Neural cell (in vitro differentiated cells): ENCODE data around the gene APOBEC3H. TPM values are rescaled to one million over a fixed set of nuclear protein-coding genes. Genes with fewer than 3 reads are reported as not detected.

ENCODE experiments used
- H2AFZ ChIP-seq: fragments of 200-600, 300-800 bp; sonication (generic), shearing (Covaris generic); 2 replicates; pipeline ENCODE4 v1.6.0; 2014; ENCODE audit warnings: low read depth, mild to moderate bottlenecking, antibody characterized with exemption, low read length, moderate library complexity
- H3F3A ChIP-seq: fragments of 200-600 bp; shearing (Covaris generic); 2 replicates; pipeline ENCODE4 v1.6.1; 2016; ENCODE audit warnings: mild to moderate bottlenecking, moderate library complexity, mixed read lengths, antibody characterized with exemption, low read length; ENCODE audit not compliant: insufficient read depth, poor library complexity, severe bottlenecking
- H3K27ac ChIP-seq: fragments of 200-600, 300-800 bp; sonication (generic), shearing (Covaris generic); 2 replicates; pipeline ENCODE4 v1.5.1; 2014; ENCODE audit warnings: mild to moderate bottlenecking, low read length, moderate library complexity
- H3K27me3 ChIP-seq: fragments of 300-800, 200-600 bp; sonication (generic), shearing (Covaris generic); 2 replicates; pipeline ENCODE4 v1.6.0; 2014; ENCODE audit warnings: mild to moderate bottlenecking, low read depth, low read length, moderate library complexity; ENCODE audit not compliant: insufficient read depth
- H3K36me3 ChIP-seq: fragments of 300-800, 200-600 bp; sonication (generic), shearing (Covaris generic); 2 replicates; pipeline ENCODE4 v1.5.1; 2014; ENCODE audit warnings: mild to moderate bottlenecking, antibody characterized with exemption, low read length, moderate library complexity; ENCODE audit not compliant: insufficient read depth
- H3K4me2 ChIP-seq: fragments of 300-800, 200-600 bp; sonication (generic), shearing (Covaris generic); 2 replicates; pipeline ENCODE4 v1.6.0; 2014; ENCODE audit warnings: mild to moderate bottlenecking, low read length
- H3K4me3 ChIP-seq: fragments of 300-800, 200-600 bp; sonication (generic), shearing (Covaris generic); 2 replicates; pipeline ENCODE4 v1.5.1; 2014; ENCODE audit warnings: mild to moderate bottlenecking, low read length, moderate library complexity
- H3K79me2 ChIP-seq: fragments of 200-600 bp; shearing (Covaris generic); replicated peaks from 2 replicates; pipeline ENCODE4 v1.6.0; 2014; ENCODE audit warnings: mild to moderate bottlenecking, low read length, moderate library complexity; ENCODE audit not compliant: insufficient read depth
- H3K9ac ChIP-seq: fragments of 300-800, 200-600 bp; sonication (generic), shearing (Covaris generic); 2 replicates; pipeline ENCODE4 v1.6.1; 2016; ENCODE audit warnings: mild to moderate bottlenecking, low read length, mixed read lengths
- H3K9me2 ChIP-seq: fragments of 200-600 bp; shearing (Covaris generic); 2 replicates; pipeline ENCODE4 v1.6.1; 2016; ENCODE audit warnings: mild to moderate bottlenecking, low read length, mixed read lengths; ENCODE audit not compliant: insufficient read depth
- H3K9me3 ChIP-seq: fragments of 200-600, 300-800 bp; sonication (generic), shearing (Covaris generic); 2 replicates; pipeline ENCODE4 v1.6.1; 2016; ENCODE audit warnings: mild to moderate bottlenecking, mixed run types, low read length, moderate library complexity, mixed read lengths
- H4K20me1 ChIP-seq: fragments of 200-600 bp; shearing (Covaris generic); 2 replicates; pipeline ENCODE4 v1.6.1; 2016; ENCODE audit warnings: mild to moderate bottlenecking, mixed run types; ENCODE audit not compliant: insufficient read depth
- CTCF ChIP-seq: fragments of 450-650 bp; IDR thresholded peaks from 2 replicates; pipeline ENCODE4 v1.5.1; 2014; ENCODE audit warnings: antibody characterized with exemption, mild to moderate bottlenecking, moderate library complexity; ENCODE audit not compliant: poor library complexity, severe bottlenecking
- EP300 ChIP-seq: fragments of 450-650 bp; conservative IDR thresholded peaks from 2 replicates; pipeline ENCODE4 v1.6.1; 2014; ENCODE audit warnings: antibody characterized with exemption, mild to moderate bottlenecking, moderate library complexity; ENCODE audit not compliant: poor library complexity, severe bottlenecking
- EZH2 ChIP-seq: fragments of 200-600, 300-800 bp; shearing (Covaris generic), sonication (generic); IDR thresholded peaks from 2 replicates; pipeline ENCODE4 v1.6.1; 2014; ENCODE audit warnings: antibody characterized with exemption, low read length, borderline replicate concordance, mild to moderate bottlenecking; ENCODE audit not compliant: insufficient read depth, poor library complexity, severe bottlenecking
- MXI1 ChIP-seq: fragments of 450-650 bp; conservative IDR thresholded peaks from 2 replicates; pipeline ENCODE4 v1.6.1; 2014; ENCODE audit warnings: antibody characterized with exemption, mild to moderate bottlenecking; ENCODE audit not compliant: poor library complexity, severe bottlenecking
- POLR2AphosphoS5 ChIP-seq: IDR thresholded peaks from 2 replicates; pipeline ENCODE4 v1.6.1; 2012
- RAD21 ChIP-seq: fragments of 450-650 bp; conservative IDR thresholded peaks from 2 replicates; pipeline ENCODE4 v1.6.1; 2014; ENCODE audit warnings: antibody characterized with exemption, mild to moderate bottlenecking, moderate library complexity
- REST ChIP-seq: IDR thresholded peaks from 2 replicates; pipeline ENCODE4 v1.6.1; 2012; ENCODE audit warnings: borderline replicate concordance
- SMC3 ChIP-seq: fragments of 450-650 bp; conservative IDR thresholded peaks from 2 replicates; pipeline ENCODE4 v1.6.1; 2014; ENCODE audit warnings: antibody characterized with exemption, mild to moderate bottlenecking, moderate library complexity; ENCODE audit not compliant: poor library complexity
- TAF1 ChIP-seq: IDR thresholded peaks from 2 replicates; pipeline ENCODE4 v1.6.1; 2012; ENCODE audit warnings: low read depth
- polyA plus RNA-seq: library from polyadenylated mRNA; depleted of rRNA; stranded (reverse); fragments of >200 nt; gene quantifications from 2 replicates; pipeline ENCODE4 v1.2.3, GENCODE V29; 2014

APOBEC3H gene
- polyA plus RNA-seq, 1 donor from 2014 or later = not detected

DNA sequence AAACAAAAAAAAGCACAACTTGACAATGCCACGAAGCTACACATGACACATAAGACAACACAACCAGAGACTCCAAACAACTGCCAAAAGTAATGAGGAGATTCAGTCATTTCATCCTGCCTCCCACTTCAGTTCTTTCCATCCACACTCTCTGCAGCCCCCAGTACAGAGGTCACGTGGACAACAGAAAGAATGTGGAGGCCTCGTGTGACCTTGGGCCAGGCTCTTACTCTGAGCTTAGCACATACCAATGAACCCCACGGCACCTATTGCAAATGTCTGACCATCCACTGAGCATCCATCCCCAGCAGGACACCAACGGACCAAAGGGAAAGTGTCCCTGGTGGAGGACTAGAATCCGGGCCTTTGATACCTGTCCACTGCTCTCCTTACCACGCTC, 42.9 kb downstream of the APOBEC3H start:
- Histone ChIP-seq H3K9me2 (no peaks in the 10 kb centered on the region), H3K36me3 (no peaks in the 10 kb centered on the region), H4K20me1 (no peaks in the 10 kb centered on the region), H3F3A (no peaks in the 10 kb centered on the region), H3K27ac (no peak overlapping the region), H3K9me3 (no peaks in the 10 kb centered on the region), H3K4me2 (no peak overlapping the region), H3K79me2 (no peaks in the 10 kb centered on the region), H3K9ac (no peak overlapping the region), H2AFZ (no peak overlapping the region), H3K4me3 (no peak overlapping the region), H3K27me3 (peaks cover 7% of the 10 kb centered on the region)
- TF ChIP-seq TAF1 (no peak), CTCF (no peak), POLR2AphosphoS5 (no peak), REST (no peak), EP300 (no peak)

DNA sequence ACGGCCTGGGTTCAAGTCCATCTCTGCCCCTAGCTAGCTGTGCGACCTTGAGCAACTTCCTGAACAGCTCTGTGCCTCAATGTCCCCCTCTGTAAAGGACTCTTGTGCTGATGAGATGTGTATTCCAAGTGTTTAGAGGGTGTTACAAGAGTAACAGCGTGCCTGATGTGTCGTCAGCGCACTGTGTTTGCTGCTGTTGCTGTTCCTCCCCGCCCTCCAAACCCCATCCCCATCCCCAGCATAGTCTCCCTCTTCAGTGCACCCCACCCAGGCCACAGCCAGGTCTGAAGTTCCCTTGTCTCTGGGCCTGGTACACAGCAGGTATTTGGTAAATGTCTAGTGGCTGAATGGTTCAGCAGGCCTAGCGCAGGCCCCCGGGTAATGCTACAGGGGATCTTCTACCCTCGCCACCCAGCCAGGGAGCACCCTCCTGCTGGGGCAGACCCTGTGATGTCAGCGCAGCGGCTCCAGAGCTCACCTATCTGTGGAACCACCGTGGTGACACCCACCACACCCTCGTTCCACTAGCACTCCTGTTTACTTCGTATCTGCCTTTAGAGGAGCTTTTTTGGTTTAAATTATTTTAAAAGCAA, 45.1 kb downstream of the APOBEC3H start:
- no peaks in the 10 kb centered on the region for H3K9me3 ChIP-seq
- no peak overlapping the region for H3K27ac ChIP-seq
- no peaks in the 10 kb centered on the region for H3K79me2 ChIP-seq
- TF ChIP-seq EP300 (no peak), RAD21 (no peak), EZH2 (no peak)
- H3K4me3 ChIP-seq = no peak overlapping the region
- H3F3A ChIP-seq = peaks cover 4% of the 10 kb centered on the region
- H3K9me2 ChIP-seq = no peaks in the 10 kb centered on the region
- H3K9ac ChIP-seq = no peak overlapping the region
- H3K36me3 ChIP-seq = no peaks in the 10 kb centered on the region
- H2AFZ ChIP-seq = no peak overlapping the region
- H3K27me3 ChIP-seq = peaks cover 7% of the 10 kb centered on the region
- no peak overlapping the region for H3K4me2 ChIP-seq
- H4K20me1 ChIP-seq = no peaks in the 10 kb centered on the region

GRCh38 chr22:39144101-39144767, 47.2 kb downstream of the APOBEC3H start:
- Histone ChIP-seq H3K27me3 (peaks cover 7% of the 10 kb centered on the region), H3K9ac (no peak overlapping the region), H3K79me2 (no peaks in the 10 kb centered on the region), H3K27ac (no peak overlapping the region), H3F3A (peaks cover 4% of the 10 kb centered on the region), H3K9me2 (no peaks in the 10 kb centered on the region), H3K4me3 (peak overlapping the region; percentile 95), H3K36me3 (no peaks in the 10 kb centered on the region), H2AFZ (no peak overlapping the region), H4K20me1 (no peaks in the 10 kb centered on the region), H3K9me3 (no peaks in the 10 kb centered on the region), H3K4me2 (no peak overlapping the region)
- TF ChIP-seq SMC3 (no peak), RAD21 (no peak), EZH2 (no peak), POLR2AphosphoS5 (no peak), CTCF (no peak), EP300 (no peak), MXI1 (no peak), REST (no peak)
